IMR-90 (cell line): Measurements from ENCODE around the gene RCCD1. TPM values are rescaled to one million over a fixed set of nuclear protein-coding genes. Genes with fewer than 3 reads are reported as not detected.

Experiments
- ATAC-seq: fragments of 200-7000 bp; cut with Tn5 transposase; 2 replicates; pipeline ENCODE4 v1.9.1; 2020; ENCODE audit warnings: low read depth, mild to moderate bottlenecking, moderate library complexity
- BruUV-seq: library from RNA; stranded (reverse); fragments of 400-500 nt; replicated peaks from 2 replicates; lab custom pipeline; 2021; lab: Mats Ljungman, UMichigan
- CTCF ChIA-PET: fragments of 300-600 bp; formaldehyde crosslinking; extraction: SDS; loops from one replicate; lab custom pipeline; 2021; ENCODE audit warnings: antibody characterized with exemption; lab: Yijun Ruan, JAX
- POLR2A ChIA-PET: fragments of 300-600 bp; sonication (Branson Sonifier 250); formaldehyde crosslinking; loops from one replicate; lab custom pipeline; 2022; ENCODE audit warnings: antibody characterized with exemption; ENCODE audit not compliant: unreplicated experiment; lab: Charles Lee
- DNase-seq: peaks from one replicate; pipeline ENCODE4 v3.0.0; 2013
- H2AFZ ChIP-seq: replicated peaks from 2 replicates; pipeline ENCODE3; 2013; ENCODE audit warnings: low read length, mild to moderate bottlenecking; ENCODE audit not compliant: poor library complexity
- H2AK5ac ChIP-seq: 2 replicates; pipeline ENCODE4 v1.6.1; 2013; ENCODE audit warnings: low read depth, low read length, inconsistent platforms
- H2AK9ac ChIP-seq: replicated peaks from 2 replicates; pipeline ENCODE3; 2013; ENCODE audit warnings: mild to moderate bottlenecking, low read depth, low read length, moderate library complexity; ENCODE audit not compliant: poor library complexity
- H2BK120ac ChIP-seq: 2 replicates; pipeline ENCODE4 v1.6.1; 2013; ENCODE audit warnings: low read depth, low read length, inconsistent platforms
- H2BK15ac ChIP-seq: 3 replicates; pipeline ENCODE4 v1.6.1; 2013; ENCODE audit warnings: low read depth, low read length, inconsistent platforms
- H2BK20ac ChIP-seq: 2 replicates; pipeline ENCODE4 v1.6.1; 2013; ENCODE audit warnings: low read depth, mild to moderate bottlenecking, inconsistent platforms, low read length, moderate library complexity
- H2BK5ac ChIP-seq: 2 replicates; pipeline ENCODE4 v1.6.1; 2013; ENCODE audit warnings: mild to moderate bottlenecking, low read depth, low read length, inconsistent platforms; ENCODE audit not compliant: poor library complexity, severe bottlenecking
- H3K14ac ChIP-seq: replicated peaks from 2 replicates; pipeline ENCODE4 v1.6.1; 2013; ENCODE audit warnings: low read depth, low read length, inconsistent platforms
- H3K18ac ChIP-seq: 2 replicates; pipeline ENCODE4 v1.6.1; 2013; ENCODE audit warnings: low read depth, low read length, control low read depth
- H3K23ac ChIP-seq: 2 replicates; pipeline ENCODE4 v1.6.1; 2013; ENCODE audit warnings: low read depth, low read length, inconsistent platforms
- H3K27ac ChIP-seq: 2 replicates; pipeline ENCODE4 v1.5.1; 2013; ENCODE audit warnings: mild to moderate bottlenecking, control low read depth, low read length; ENCODE audit not compliant: insufficient read depth
- H3K27me3 ChIP-seq: 2 replicates; pipeline ENCODE4 v1.6.1; 2013; ENCODE audit warnings: low read length; ENCODE audit not compliant: control insufficient read depth, insufficient read depth
- H3K36me3 ChIP-seq: 2 replicates; pipeline ENCODE4 v1.6.1; 2013; ENCODE audit warnings: low read length, mixed read lengths; ENCODE audit not compliant: control insufficient read depth, insufficient read depth
- H3K4ac ChIP-seq: 2 replicates; pipeline ENCODE4 v1.6.1; 2013; ENCODE audit warnings: low read depth, low read length, inconsistent platforms
- H3K4me1 ChIP-seq: 2 replicates; pipeline ENCODE4 v1.6.1; 2013; ENCODE audit warnings: low read length, mixed read lengths; ENCODE audit not compliant: control insufficient read depth, insufficient read depth
- H3K4me2 ChIP-seq: 2 replicates; pipeline ENCODE4 v1.6.1; 2013; ENCODE audit warnings: low read depth, mild to moderate bottlenecking, control low read depth, low read length, moderate library complexity
- H3K4me3 ChIP-seq: 2 replicates; pipeline ENCODE4 v1.5.1; 2013; ENCODE audit warnings: low read depth, mild to moderate bottlenecking, control low read depth, low read length, moderate library complexity; ENCODE audit not compliant: insufficient read depth
- H3K56ac ChIP-seq: 2 replicates; pipeline ENCODE4 v1.6.1; 2013; ENCODE audit warnings: low read length, inconsistent platforms; ENCODE audit not compliant: insufficient read depth; ENCODE audit errors: extremely low read depth
- H3K79me1 ChIP-seq, 2 experiments: 2 replicates each; pipeline ENCODE4 v1.6.1; 2013; ENCODE audit warnings: low read length in 2 of 2, inconsistent platforms in 1 of 2, low read depth in 1 of 2
- H3K9ac ChIP-seq: 2 replicates; pipeline ENCODE4 v1.6.1; 2013; ENCODE audit warnings: low read depth, low read length, control low read depth
- H3K9me1 ChIP-seq: 2 replicates; pipeline ENCODE4 v1.6.1; 2013; ENCODE audit warnings: low read length, inconsistent platforms; ENCODE audit not compliant: insufficient read depth
- H3K9me3 ChIP-seq: 2 replicates; pipeline ENCODE4 v1.6.1; 2013; ENCODE audit warnings: low read length; ENCODE audit not compliant: control insufficient read depth, insufficient read depth
- H4K20me1 ChIP-seq: 2 replicates; pipeline ENCODE4 v1.6.1; 2013; ENCODE audit warnings: low read length, inconsistent platforms; ENCODE audit not compliant: insufficient read depth
- H4K5ac ChIP-seq: 2 replicates; pipeline ENCODE4 v1.6.1; 2013; ENCODE audit warnings: mild to moderate bottlenecking, low read depth, low read length, control low read depth
- H4K8ac ChIP-seq, 2 experiments: 2 replicates each; pipeline ENCODE4 v1.6.1; 2013; ENCODE audit warnings: low read depth in 2 of 2, low read length in 2 of 2, control low read depth in 1 of 2, inconsistent platforms in 1 of 2
- H4K91ac ChIP-seq: 2 replicates; pipeline ENCODE4 v1.6.1; 2013; ENCODE audit warnings: low read depth, low read length, inconsistent platforms; ENCODE audit not compliant: insufficient read depth
- BHLHE40 ChIP-seq: fragments of 150-350 bp; IDR thresholded peaks from 2 replicates; pipeline ENCODE4 v1.6.1; 2016; ENCODE audit warnings: mild to moderate bottlenecking, low read depth, low read length
- CHD1 ChIP-seq: IDR thresholded peaks from 2 replicates; pipeline ENCODE4 v1.6.1; 2012; ENCODE audit warnings: low read depth, low read length, improper control_type of control experiment
- CTCF ChIP-seq: conservative IDR thresholded peaks from 2 replicates; pipeline ENCODE4 v1.5.1; 2012; ENCODE audit warnings: mild to moderate bottlenecking, low read depth, low read length, improper control_type of control experiment
- FOS ChIP-seq: fragments of 150-350 bp; IDR thresholded peaks from 2 replicates; pipeline ENCODE4 v1.6.1; 2016; ENCODE audit warnings: low read depth, low read length
- NFE2L2 ChIP-seq: fragments of 150-350 bp; IDR thresholded peaks from 2 replicates; pipeline ENCODE4 v1.6.1; 2016; ENCODE audit warnings: low read depth, mild to moderate bottlenecking, low read length
- POLR2A ChIP-seq: IDR thresholded peaks from 2 replicates; pipeline ENCODE4 v1.6.1; 2012; ENCODE audit warnings: mild to moderate bottlenecking, low read depth, low read length
- RCOR1 ChIP-seq: IDR thresholded peaks from 2 replicates; pipeline ENCODE4 v1.6.1; 2012; ENCODE audit warnings: mild to moderate bottlenecking, low read length, improper control_type of control experiment; ENCODE audit not compliant: insufficient replicate concordance
- WGBS, 2 experiments: methylation state at CpG; one replicate each; pipeline versions ENCODE4 v1.1.5 to v1.1.7; 2013; ENCODE audit warnings: missing lambda C conversion rate in 2 of 2; ENCODE audit not compliant: insufficient read length in 1 of 2; ENCODE audit errors: extremely low coverage in 2 of 2; 5-methylcytosine and 5-hydroxymethylcytosine counted together
- dilution Hi-C: fragments of 300-500 bp; cut with HindIII; formaldehyde crosslinking; loops from one replicate; pipeline ENCODE4 v1.14.3; 2018; ENCODE audit warnings: low sequenced_read_pairs; ENCODE audit not compliant: unreplicated experiment
- in situ Hi-C: fragments of 300-500 bp; cut with MboI; formaldehyde crosslinking; loops from 3 replicates; pipeline ENCODE4 v1.14.3; 2019; ENCODE audit warnings: low sequenced_read_pairs, inconsistent platforms, mixed read lengths
- intact Hi-C: fragments of 100-400 bp; cut with micrococcal nuclease; formaldehyde crosslinking; loops from 2 replicates; pipeline ENCODE4 v1.10.0; 2022
- polyA plus RNA-seq, 3 experiments: library from polyadenylated mRNA; depleted of rRNA; stranded (reverse); fragments of >200 nt; gene quantifications; 2 replicates each; pipeline ENCODE4 v1.2.3, GENCODE V29; 2012; ENCODE audit warnings: low replicate concordance in 1 of 3
- total RNA-seq: library from RNA; depleted of rRNA; stranded (reverse); fragments of >200 nt; gene quantifications from 2 replicates; pipeline ENCODE4 v1.2.3, GENCODE V29; 2012
- TF ChIP-seq, protein P1 (sequence below): fragments of 150-350 bp; IDR thresholded peaks from 2 replicates; pipeline ENCODE4 v1.6.1; 2017; ENCODE audit warnings: mild to moderate bottlenecking, antibody characterized with exemption, low read length, low read depth
- TF ChIP-seq, protein P2 (sequence below): fragments of 150-350 bp; IDR thresholded peaks from 2 replicates; pipeline ENCODE4 v1.6.1; 2016; ENCODE audit warnings: low read depth, mild to moderate bottlenecking, low read length, moderate library complexity, borderline replicate concordance

The RCCD1 gene
- total and polyA plus RNA-seq, 2 of the 4 experiments (the other 2 are of a cell fraction), result 3.9 to 9.9 TPM

DNA sequence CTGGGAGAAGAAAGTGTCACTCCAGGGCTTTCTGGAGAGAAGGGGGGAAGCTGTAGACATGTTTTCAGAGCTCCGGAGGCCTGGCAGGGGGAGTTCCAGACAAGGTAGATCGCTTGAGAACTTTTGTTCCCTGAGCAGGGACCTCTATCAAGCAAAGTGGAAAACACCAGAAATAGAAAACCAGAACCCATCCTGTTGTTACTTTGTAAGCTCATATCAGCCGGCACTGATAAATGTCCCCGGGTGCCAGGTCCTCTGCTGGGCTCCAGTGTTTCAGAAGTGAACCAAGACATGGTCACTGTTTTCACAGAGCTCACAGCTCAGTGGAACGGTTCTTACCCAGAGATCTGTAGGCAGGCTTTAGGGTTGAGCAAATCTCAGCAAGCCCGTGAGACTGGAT lies 35.8 kb upstream of the RCCD1 start:
- Histone ChIP-seq H3K23ac (no peak overlapping the region), H3K36me3 (peaks cover 27% of the 10 kb centered on the region), H4K91ac (no peak overlapping the region), H2AFZ (no peak overlapping the region), H3K79me1 (no peaks in the 10 kb centered on the region), H3K14ac (no peak overlapping the region), H2BK20ac (no peak overlapping the region), H4K8ac (no peak overlapping the region), H2AK5ac (no peak overlapping the region), H3K18ac (no peak overlapping the region), H2BK120ac (no peak overlapping the region), H3K27ac (no peak overlapping the region), H4K5ac (no peak overlapping the region), H4K20me1 (no peaks in the 10 kb centered on the region), H3K4me3 (no peak overlapping the region), H2BK15ac (no peak overlapping the region), H3K56ac (no peak overlapping the region), H3K4me2 (no peak overlapping the region), H2BK5ac (no peak overlapping the region), H3K4me1 (peaks cover 10% of the 10 kb centered on the region; the same call in 1 of the 2 replicates), H3K27me3 (no peaks in the 10 kb centered on the region), H2AK9ac (no peak overlapping the region), H3K4ac (no peak overlapping the region), H3K9ac (no peak overlapping the region), H3K9me3 (no peaks in the 10 kb centered on the region), H3K9me1 (peaks cover 3% of the 10 kb centered on the region; the same call in 1 of the 2 replicates)
- ATAC-seq (no peak), DNase-seq (no peak)
- in situ Hi-C loops (no loop called here), intact Hi-C loops (no loop called here), dilution Hi-C loops (no loop called here)
- BruUV-seq, result no TSS peak
- WGBS, 2 experiments, result 94% methylated on average over 3 of the region's 6 CpGs; no CpG with 5 or more reads in 1 of the 2 experiments
- ChIA-PET CTCF (interaction anchor here (0.6 kb wide), 1 partner anchor 20 kb away, joined by 4 read pairs; no protein-coding TSS in a partner anchor), POLR2A (interaction anchor here (0.6 kb wide), 1 partner anchor 17 kb away, joined by 6 read pairs; no protein-coding TSS in a partner anchor)
- TF ChIP-seq CTCF (no peak), POLR2A (no peak), RCOR1 (no peak), FOS (no peak), CHD1 (no peak), BHLHE40 (no peak), NFE2L2 (no peak)
- TF ChIP-seq, protein P1, sequence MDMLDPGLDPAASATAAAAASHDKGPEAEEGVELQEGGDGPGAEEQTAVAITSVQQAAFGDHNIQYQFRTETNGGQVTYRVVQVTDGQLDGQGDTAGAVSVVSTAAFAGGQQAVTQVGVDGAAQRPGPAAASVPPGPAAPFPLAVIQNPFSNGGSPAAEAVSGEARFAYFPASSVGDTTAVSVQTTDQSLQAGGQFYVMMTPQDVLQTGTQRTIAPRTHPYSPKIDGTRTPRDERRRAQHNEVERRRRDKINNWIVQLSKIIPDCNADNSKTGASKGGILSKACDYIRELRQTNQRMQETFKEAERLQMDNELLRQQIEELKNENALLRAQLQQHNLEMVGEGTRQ, result no peak
- TF ChIP-seq, protein P2, sequence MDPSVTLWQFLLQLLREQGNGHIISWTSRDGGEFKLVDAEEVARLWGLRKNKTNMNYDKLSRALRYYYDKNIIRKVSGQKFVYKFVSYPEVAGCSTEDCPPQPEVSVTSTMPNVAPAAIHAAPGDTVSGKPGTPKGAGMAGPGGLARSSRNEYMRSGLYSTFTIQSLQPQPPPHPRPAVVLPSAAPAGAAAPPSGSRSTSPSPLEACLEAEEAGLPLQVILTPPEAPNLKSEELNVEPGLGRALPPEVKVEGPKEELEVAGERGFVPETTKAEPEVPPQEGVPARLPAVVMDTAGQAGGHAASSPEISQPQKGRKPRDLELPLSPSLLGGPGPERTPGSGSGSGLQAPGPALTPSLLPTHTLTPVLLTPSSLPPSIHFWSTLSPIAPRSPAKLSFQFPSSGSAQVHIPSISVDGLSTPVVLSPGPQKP, result no peak
